IMR-90 (cell line): Measurements from ENCODE around the gene CARD8. TPM values are rescaled to one million over a fixed set of nuclear protein-coding genes. Genes with fewer than 3 reads are reported as not detected.

ENCODE experiments used
- ATAC-seq: fragments of 200-7000 bp; cut with Tn5 transposase; 2 replicates; pipeline ENCODE4 v1.9.1; 2020; ENCODE audit warnings: low read depth, mild to moderate bottlenecking, moderate library complexity
- BruUV-seq: library from RNA; stranded (reverse); fragments of 400-500 nt; replicated peaks from 2 replicates; lab custom pipeline; 2021; lab: Mats Ljungman, UMichigan
- CTCF ChIA-PET: fragments of 300-600 bp; formaldehyde crosslinking; extraction: SDS; loops from one replicate; lab custom pipeline; 2021; ENCODE audit warnings: antibody characterized with exemption; lab: Yijun Ruan, JAX
- POLR2A ChIA-PET: fragments of 300-600 bp; sonication (Branson Sonifier 250); formaldehyde crosslinking; loops from one replicate; lab custom pipeline; 2022; ENCODE audit warnings: antibody characterized with exemption; ENCODE audit not compliant: unreplicated experiment; lab: Charles Lee
- DNase-seq: peaks from one replicate; pipeline ENCODE4 v3.0.0; 2013
- H2AFZ ChIP-seq: replicated peaks from 2 replicates; pipeline ENCODE3; 2013; ENCODE audit warnings: low read length, mild to moderate bottlenecking; ENCODE audit not compliant: poor library complexity
- H2AK5ac ChIP-seq: 2 replicates; pipeline ENCODE4 v1.6.1; 2013; ENCODE audit warnings: low read depth, low read length, inconsistent platforms
- H2AK9ac ChIP-seq: replicated peaks from 2 replicates; pipeline ENCODE3; 2013; ENCODE audit warnings: mild to moderate bottlenecking, low read depth, low read length, moderate library complexity; ENCODE audit not compliant: poor library complexity
- H2BK120ac ChIP-seq: 2 replicates; pipeline ENCODE4 v1.6.1; 2013; ENCODE audit warnings: low read depth, low read length, inconsistent platforms
- H2BK15ac ChIP-seq: 3 replicates; pipeline ENCODE4 v1.6.1; 2013; ENCODE audit warnings: low read depth, low read length, inconsistent platforms
- H2BK20ac ChIP-seq: 2 replicates; pipeline ENCODE4 v1.6.1; 2013; ENCODE audit warnings: low read depth, mild to moderate bottlenecking, inconsistent platforms, low read length, moderate library complexity
- H2BK5ac ChIP-seq: 2 replicates; pipeline ENCODE4 v1.6.1; 2013; ENCODE audit warnings: mild to moderate bottlenecking, low read depth, low read length, inconsistent platforms; ENCODE audit not compliant: poor library complexity, severe bottlenecking
- H3K14ac ChIP-seq: replicated peaks from 2 replicates; pipeline ENCODE4 v1.6.1; 2013; ENCODE audit warnings: low read depth, low read length, inconsistent platforms
- H3K18ac ChIP-seq: 2 replicates; pipeline ENCODE4 v1.6.1; 2013; ENCODE audit warnings: low read depth, low read length, control low read depth
- H3K23ac ChIP-seq: 2 replicates; pipeline ENCODE4 v1.6.1; 2013; ENCODE audit warnings: low read depth, low read length, inconsistent platforms
- H3K27ac ChIP-seq: 2 replicates; pipeline ENCODE4 v1.5.1; 2013; ENCODE audit warnings: mild to moderate bottlenecking, control low read depth, low read length; ENCODE audit not compliant: insufficient read depth
- H3K27me3 ChIP-seq: 2 replicates; pipeline ENCODE4 v1.6.1; 2013; ENCODE audit warnings: low read length; ENCODE audit not compliant: control insufficient read depth, insufficient read depth
- H3K36me3 ChIP-seq: 2 replicates; pipeline ENCODE4 v1.6.1; 2013; ENCODE audit warnings: low read length, mixed read lengths; ENCODE audit not compliant: control insufficient read depth, insufficient read depth
- H3K4ac ChIP-seq: 2 replicates; pipeline ENCODE4 v1.6.1; 2013; ENCODE audit warnings: low read depth, low read length, inconsistent platforms
- H3K4me1 ChIP-seq: 2 replicates; pipeline ENCODE4 v1.6.1; 2013; ENCODE audit warnings: low read length, mixed read lengths; ENCODE audit not compliant: control insufficient read depth, insufficient read depth
- H3K4me2 ChIP-seq: 2 replicates; pipeline ENCODE4 v1.6.1; 2013; ENCODE audit warnings: low read depth, mild to moderate bottlenecking, control low read depth, low read length, moderate library complexity
- H3K4me3 ChIP-seq: 2 replicates; pipeline ENCODE4 v1.5.1; 2013; ENCODE audit warnings: low read depth, mild to moderate bottlenecking, control low read depth, low read length, moderate library complexity; ENCODE audit not compliant: insufficient read depth
- H3K56ac ChIP-seq: 2 replicates; pipeline ENCODE4 v1.6.1; 2013; ENCODE audit warnings: low read length, inconsistent platforms; ENCODE audit not compliant: insufficient read depth; ENCODE audit errors: extremely low read depth
- H3K79me1 ChIP-seq, 2 experiments: 2 replicates each; pipeline ENCODE4 v1.6.1; 2013; ENCODE audit warnings: low read length in 2 of 2, inconsistent platforms in 1 of 2, low read depth in 1 of 2
- H3K9ac ChIP-seq: 2 replicates; pipeline ENCODE4 v1.6.1; 2013; ENCODE audit warnings: low read depth, low read length, control low read depth
- H3K9me1 ChIP-seq: 2 replicates; pipeline ENCODE4 v1.6.1; 2013; ENCODE audit warnings: low read length, inconsistent platforms; ENCODE audit not compliant: insufficient read depth
- H3K9me3 ChIP-seq: 2 replicates; pipeline ENCODE4 v1.6.1; 2013; ENCODE audit warnings: low read length; ENCODE audit not compliant: control insufficient read depth, insufficient read depth
- H4K20me1 ChIP-seq: 2 replicates; pipeline ENCODE4 v1.6.1; 2013; ENCODE audit warnings: low read length, inconsistent platforms; ENCODE audit not compliant: insufficient read depth
- H4K5ac ChIP-seq: 2 replicates; pipeline ENCODE4 v1.6.1; 2013; ENCODE audit warnings: mild to moderate bottlenecking, low read depth, low read length, control low read depth
- H4K8ac ChIP-seq, 2 experiments: 2 replicates each; pipeline ENCODE4 v1.6.1; 2013; ENCODE audit warnings: low read depth in 2 of 2, low read length in 2 of 2, control low read depth in 1 of 2, inconsistent platforms in 1 of 2
- H4K91ac ChIP-seq: 2 replicates; pipeline ENCODE4 v1.6.1; 2013; ENCODE audit warnings: low read depth, low read length, inconsistent platforms; ENCODE audit not compliant: insufficient read depth
- CEBPB ChIP-seq: IDR thresholded peaks from 2 replicates; pipeline ENCODE4 v1.6.1; 2012; ENCODE audit warnings: low read depth, low read length, improper control_type of control experiment
- MAZ ChIP-seq: IDR thresholded peaks from 2 replicates; pipeline ENCODE4 v1.6.1; 2012; ENCODE audit warnings: low read depth, mild to moderate bottlenecking, low read length, improper control_type of control experiment, moderate library complexity, borderline replicate concordance
- RAD21 ChIP-seq: IDR thresholded peaks from 2 replicates; pipeline ENCODE4 v1.6.1; 2012; ENCODE audit warnings: low read length, improper control_type of control experiment
- SMC3 ChIP-seq: fragments of 150-350 bp; IDR thresholded peaks from 2 replicates; pipeline ENCODE4 v1.6.1; 2016; ENCODE audit warnings: low read depth, mild to moderate bottlenecking, antibody characterized with exemption, low read length, moderate library complexity
- WGBS, 2 experiments: methylation state at CpG; one replicate each; pipeline versions ENCODE4 v1.1.5 to v1.1.7; 2013; ENCODE audit warnings: missing lambda C conversion rate in 2 of 2; ENCODE audit not compliant: insufficient read length in 1 of 2; ENCODE audit errors: extremely low coverage in 2 of 2; 5-methylcytosine and 5-hydroxymethylcytosine counted together
- dilution Hi-C: fragments of 300-500 bp; cut with HindIII; formaldehyde crosslinking; loops from one replicate; pipeline ENCODE4 v1.14.3; 2018; ENCODE audit warnings: low sequenced_read_pairs; ENCODE audit not compliant: unreplicated experiment
- in situ Hi-C: fragments of 300-500 bp; cut with MboI; formaldehyde crosslinking; loops from 3 replicates; pipeline ENCODE4 v1.14.3; 2019; ENCODE audit warnings: low sequenced_read_pairs, inconsistent platforms, mixed read lengths
- intact Hi-C: fragments of 100-400 bp; cut with micrococcal nuclease; formaldehyde crosslinking; loops from 2 replicates; pipeline ENCODE4 v1.10.0; 2022
- polyA plus RNA-seq, 3 experiments: library from polyadenylated mRNA; depleted of rRNA; stranded (reverse); fragments of >200 nt; gene quantifications; 2 replicates each; pipeline ENCODE4 v1.2.3, GENCODE V29; 2012; ENCODE audit warnings: low replicate concordance in 1 of 3
- total RNA-seq: library from RNA; depleted of rRNA; stranded (reverse); fragments of >200 nt; gene quantifications from 2 replicates; pipeline ENCODE4 v1.2.3, GENCODE V29; 2012

CARD8 gene
- total and polyA plus RNA-seq, 2 of the 4 experiments (the other 2 are of a cell fraction): 11.3 to 15.5 TPM

GRCh38 chr19:48174445-48175030, 81.2 kb downstream of the CARD8 start:
- WGBS, 2 experiments: no CpG with 5 or more reads among the region's 6 CpGs
- no peaks in the 10 kb centered on the region; the same call in 1 of the 2 replicates for H3K9me1 ChIP-seq
- H2AK5ac ChIP-seq: no peak overlapping the region
- TF ChIP-seq SMC3 (no peak), CEBPB (peak; percentile 65; the same call in 1 of the 2 replicates), MAZ (no peak), RAD21 (no peak)
- H4K5ac ChIP-seq: no peak overlapping the region
- peaks cover 19% of the 10 kb centered on the region for H3K36me3 ChIP-seq
- no peak overlapping the region for H4K91ac ChIP-seq
- BruUV-seq: no TSS peak
- no peak overlapping the region for H2BK5ac ChIP-seq
- no peak overlapping the region for H3K4ac ChIP-seq
- no peak overlapping the region for H3K4me3 ChIP-seq
- no peak overlapping the region for H4K8ac ChIP-seq
- H3K4me2 ChIP-seq: no peak overlapping the region
- in situ Hi-C loops (no loop called here), intact Hi-C loops (no loop called here), dilution Hi-C loops (no loop called here)
- 0 out of 2 replicates have a peak overlapping the region, but pooled peaks have one; percentile 10 for H3K56ac ChIP-seq
- peaks cover 2% of the 10 kb centered on the region for H3K4me1 ChIP-seq
- DNase-seq: no peak
- no peak overlapping the region for H3K23ac ChIP-seq
- H3K18ac ChIP-seq: no peak overlapping the region
- H3K27me3 ChIP-seq: no peaks in the 10 kb centered on the region
- H4K20me1 ChIP-seq: peaks cover 3% of the 10 kb centered on the region; the same call in 1 of the 2 replicates
- H2BK15ac ChIP-seq: no peak overlapping the region
- no peak overlapping the region for H2AFZ ChIP-seq
- H3K79me1 ChIP-seq: peaks cover 14 to 35% of the 10 kb centered on the region in 2 experiments
- ChIA-PET POLR2A (no interaction called here), CTCF (no interaction called here)
- no peaks in the 10 kb centered on the region for H3K9me3 ChIP-seq
- no peak for ATAC-seq
- no peak overlapping the region for H3K27ac ChIP-seq
- H2BK20ac ChIP-seq: no peak overlapping the region
- H2BK120ac ChIP-seq: no peak overlapping the region
- H2AK9ac ChIP-seq: no peak overlapping the region
- no peak overlapping the region for H3K9ac ChIP-seq
- no peak overlapping the region for H3K14ac ChIP-seq
